ENCODE results near the gene LPAR3.

Gene LPAR3

GRCh38 chr1:84870591-84870990 lies 22.4 kb downstream of the LPAR3 start:
- H3K27ac ChIP-seq (ENCODE audit: low read depth, low read length): no peak overlapping the region
- H2AFZ ChIP-seq (ENCODE audit: low read depth, low read length, severe bottlenecking): no peak overlapping the region
- no peak overlapping the region for H3K4me3 ChIP-seq (ENCODE audit: insufficient read depth, low read length, poor library complexity, severe bottlenecking)
- TF ChIP-seq, protein P1, sequence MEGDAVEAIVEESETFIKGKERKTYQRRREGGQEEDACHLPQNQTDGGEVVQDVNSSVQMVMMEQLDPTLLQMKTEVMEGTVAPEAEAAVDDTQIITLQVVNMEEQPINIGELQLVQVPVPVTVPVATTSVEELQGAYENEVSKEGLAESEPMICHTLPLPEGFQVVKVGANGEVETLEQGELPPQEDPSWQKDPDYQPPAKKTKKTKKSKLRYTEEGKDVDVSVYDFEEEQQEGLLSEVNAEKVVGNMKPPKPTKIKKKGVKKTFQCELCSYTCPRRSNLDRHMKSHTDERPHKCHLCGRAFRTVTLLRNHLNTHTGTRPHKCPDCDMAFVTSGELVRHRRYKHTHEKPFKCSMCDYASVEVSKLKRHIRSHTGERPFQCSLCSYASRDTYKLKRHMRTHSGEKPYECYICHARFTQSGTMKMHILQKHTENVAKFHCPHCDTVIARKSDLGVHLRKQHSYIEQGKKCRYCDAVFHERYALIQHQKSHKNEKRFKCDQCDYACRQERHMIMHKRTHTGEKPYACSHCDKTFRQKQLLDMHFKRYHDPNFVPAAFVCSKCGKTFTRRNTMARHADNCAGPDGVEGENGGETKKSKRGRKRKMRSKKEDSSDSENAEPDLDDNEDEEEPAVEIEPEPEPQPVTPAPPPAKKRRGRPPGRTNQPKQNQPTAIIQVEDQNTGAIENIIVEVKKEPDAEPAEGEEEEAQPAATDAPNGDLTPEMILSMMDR (IDR thresholded peaks at IDR 0.05; ENCODE audit: insufficient read depth, low read length, poor library complexity, severe bottlenecking): no peak
- no peak for TF ChIP-seq EZH2phosphoT487 (conservative IDR thresholded peaks at IDR 0.05; ENCODE audit: low read length)
- H3K27me3 ChIP-seq (ENCODE audit: low read length): no peaks in the 10 kb centered on the region
- no peaks in the 10 kb centered on the region for H3K9me2 ChIP-seq (replicated peaks; ENCODE audit: insufficient read depth, low read length)
- no peak overlapping the region for H3K4me2 ChIP-seq (ENCODE audit: low read depth, low read length, poor library complexity, severe bottlenecking)
- H4K20me1 ChIP-seq (ENCODE audit: low read depth, low read length): no peaks in the 10 kb centered on the region
- H3K9ac ChIP-seq (ENCODE audit: low read length): no peak overlapping the region
- H3F3A ChIP-seq (ENCODE audit: insufficient read depth): no peaks in the 10 kb centered on the region
- H3K9me3 ChIP-seq (ENCODE audit: insufficient read depth, low read length): no peaks in the 10 kb centered on the region
- H3K79me2 ChIP-seq (ENCODE audit: insufficient read depth, low read length): no peaks in the 10 kb centered on the region
- H3K36me3 ChIP-seq (ENCODE audit: low read length): no peaks in the 10 kb centered on the region

GRCh38 chr1:84869720-84870119 lies 23.3 kb downstream of the LPAR3 start:
- Histone ChIP-seq H3K27me3 (ENCODE audit: low read length) (no peaks in the 10 kb centered on the region), H3K27ac (ENCODE audit: low read depth, low read length) (no peak overlapping the region), H3F3A (ENCODE audit: insufficient read depth) (no peaks in the 10 kb centered on the region), H3K4me2 (ENCODE audit: low read depth, low read length, poor library complexity, severe bottlenecking) (no peak overlapping the region), H3K9me3 (ENCODE audit: insufficient read depth, low read length) (no peaks in the 10 kb centered on the region), H3K9me2 (replicated peaks; ENCODE audit: insufficient read depth, low read length) (no peaks in the 10 kb centered on the region), H3K79me2 (ENCODE audit: insufficient read depth, low read length) (no peaks in the 10 kb centered on the region), H4K20me1 (ENCODE audit: low read depth, low read length) (no peaks in the 10 kb centered on the region), H3K36me3 (ENCODE audit: low read length) (no peaks in the 10 kb centered on the region), H2AFZ (ENCODE audit: low read depth, low read length, severe bottlenecking) (no peak overlapping the region), H3K4me3 (ENCODE audit: insufficient read depth, low read length, poor library complexity, severe bottlenecking) (no peak overlapping the region), H3K9ac (ENCODE audit: low read length) (no peak overlapping the region)
- no peak for TF ChIP-seq EZH2phosphoT487 (conservative IDR thresholded peaks at IDR 0.05; ENCODE audit: low read length)
- TF ChIP-seq, protein P1 (IDR thresholded peaks at IDR 0.05; ENCODE audit: insufficient read depth, low read length, poor library complexity, severe bottlenecking): no peak

GRCh38 chr1:84862810-84863251 lies 30.2 kb downstream of the LPAR3 start:
- no peak overlapping the region for H3K27ac ChIP-seq (ENCODE audit: low read depth, low read length)

More at GRCh38 chr1:84862810-84863251, 30.2 kb downstream of the LPAR3 start:
- no peaks in the 10 kb centered on the region for H3F3A ChIP-seq (ENCODE audit: insufficient read depth)
- no peaks in the 10 kb centered on the region for H3K79me2 ChIP-seq (ENCODE audit: insufficient read depth, low read length)
- H3K9me3 ChIP-seq (ENCODE audit: insufficient read depth, low read length): no peaks in the 10 kb centered on the region
- H3K9me2 ChIP-seq (replicated peaks; ENCODE audit: insufficient read depth, low read length): no peaks in the 10 kb centered on the region
- H3K36me3 ChIP-seq (ENCODE audit: low read length): no peaks in the 10 kb centered on the region
- H3K4me2 ChIP-seq (ENCODE audit: low read depth, low read length, poor library complexity, severe bottlenecking): no peak overlapping the region
- H3K9ac ChIP-seq (ENCODE audit: low read length): no peak overlapping the region
- no peak overlapping the region for H2AFZ ChIP-seq (ENCODE audit: low read depth, low read length, severe bottlenecking)
- H3K4me3 ChIP-seq (ENCODE audit: insufficient read depth, low read length, poor library complexity, severe bottlenecking): no peak overlapping the region
- H3K27me3 ChIP-seq (ENCODE audit: low read length): no peaks in the 10 kb centered on the region
- no peak for TF ChIP-seq EZH2phosphoT487 (conservative IDR thresholded peaks at IDR 0.05; ENCODE audit: low read length)
- TF ChIP-seq, protein P1 (IDR thresholded peaks at IDR 0.05; ENCODE audit: insufficient read depth, low read length, poor library complexity, severe bottlenecking): no peak
- H4K20me1 ChIP-seq (ENCODE audit: low read depth, low read length): no peaks in the 10 kb centered on the region

Data from SU-DHL-6 (cell line).